HUES64 (cell line): Measurements from ENCODE around the gene TMBIM4.

Experiments
- H3K27ac ChIP-seq: 2 replicates; pipeline ENCODE4 v1.7.0; 2013; ENCODE audit warnings: low read depth, low read length, inconsistent platforms
- H3K27me3 ChIP-seq: 2 replicates; pipeline ENCODE4 v1.6.1; 2013; ENCODE audit warnings: mild to moderate bottlenecking, low read length; ENCODE audit not compliant: insufficient read depth
- H3K36me3 ChIP-seq: 2 replicates; pipeline ENCODE4 v1.6.1; 2013; ENCODE audit warnings: mild to moderate bottlenecking, low read length; ENCODE audit not compliant: insufficient read depth
- H3K4me1 ChIP-seq: 2 replicates; pipeline ENCODE4 v1.6.1; 2013; ENCODE audit warnings: mild to moderate bottlenecking, low read length, moderate library complexity; ENCODE audit not compliant: insufficient read depth
- H3K4me3 ChIP-seq: 2 replicates; pipeline ENCODE4 v1.5.1; 2013; ENCODE audit warnings: mild to moderate bottlenecking, low read length, moderate library complexity
- H3K9ac ChIP-seq: 2 replicates; pipeline ENCODE4 v1.6.1; 2013; ENCODE audit warnings: mild to moderate bottlenecking, low read depth, low read length
- H3K9me3 ChIP-seq: 2 replicates; pipeline ENCODE4 v1.6.1; 2013; ENCODE audit warnings: low read depth, low read length; ENCODE audit not compliant: insufficient read depth
- WGBS: fragments of 150-250, 120-280 bp; methylation state at CpG from one replicate; pipeline ENCODE4 v1.1.7; 2013; ENCODE audit warnings: missing lambda C conversion rate; 5-methylcytosine and 5-hydroxymethylcytosine counted together

TMBIM4 gene

GRCh38 chr12:66117242-66117641 is 52.6 kb downstream of the TMBIM4 start:
- no peaks in the 10 kb centered on the region for H3K9me3 ChIP-seq
- H3K36me3 ChIP-seq, result peaks cover 13% of the 10 kb centered on the region
- H3K4me1 ChIP-seq, result peaks cover 4% of the 10 kb centered on the region; the same call in 1 of the 2 replicates
- H3K27ac ChIP-seq, result no peak overlapping the region
- no peak overlapping the region for H3K4me3 ChIP-seq
- no peak overlapping the region for H3K9ac ChIP-seq
- no peaks in the 10 kb centered on the region for H3K27me3 ChIP-seq
- 100% methylated on average over 2 of the region's 2 CpGs for WGBS

- Histone ChIP-seq H3K4me3 (no peak overlapping the region), H3K36me3 (no peaks in the 10 kb centered on the region), H3K9ac (no peak overlapping the region), H3K27ac (no peak overlapping the region), H3K27me3 (no peaks in the 10 kb centered on the region), H3K4me1 (peaks cover 12% of the 10 kb centered on the region; the same call in 1 of the 2 replicates), H3K9me3 (no peaks in the 10 kb centered on the region)
- WGBS, result 89% methylated on average over 4 of the region's 4 CpGs
Observed at GRCh38 chr12:66115071-66115600, 54.7 kb downstream of the TMBIM4 start.

GRCh38 chr12:66113471-66113870 is 56.3 kb downstream of the TMBIM4 start:
- WGBS, result 98% methylated on average over 1 of the region's 1 CpG
- no peaks in the 10 kb centered on the region for H3K27me3 ChIP-seq
- no peak overlapping the region for H3K9ac ChIP-seq
- H3K9me3 ChIP-seq, result no peaks in the 10 kb centered on the region
- no peak overlapping the region for H3K4me3 ChIP-seq
- no peak overlapping the region for H3K27ac ChIP-seq
- peaks cover 12% of the 10 kb centered on the region for H3K4me1 ChIP-seq
- H3K36me3 ChIP-seq, result no peaks in the 10 kb centered on the region

DNA sequence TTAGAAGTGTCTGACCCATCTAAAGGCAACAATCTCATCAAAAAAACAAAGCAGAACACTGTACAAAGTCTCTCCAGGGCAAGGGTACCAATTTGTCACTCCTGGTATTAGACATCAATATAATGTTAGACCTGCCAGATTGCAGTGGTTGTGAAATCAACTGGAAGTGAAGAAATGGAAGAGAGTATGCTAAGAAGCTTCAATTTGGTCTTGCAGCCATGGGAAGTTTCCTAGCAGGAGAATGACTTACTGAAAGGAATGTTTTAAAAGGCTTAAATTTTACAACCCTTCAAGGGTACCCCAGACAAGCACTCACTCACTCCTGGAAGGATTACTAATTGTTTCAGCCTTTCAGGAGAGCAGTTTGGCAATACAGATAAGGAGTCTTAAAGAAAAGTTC is 58.2 kb downstream of the TMBIM4 start:
- Histone ChIP-seq H3K27me3 (no peaks in the 10 kb centered on the region), H3K4me1 (peaks cover 26% of the 10 kb centered on the region), H3K36me3 (no peaks in the 10 kb centered on the region), H3K4me3 (no peak overlapping the region), H3K9ac (no peak overlapping the region), H3K9me3 (no peaks in the 10 kb centered on the region), H3K27ac (no peak overlapping the region)

GRCh38 chr12:66109056-66109455 is 60.7 kb downstream of the TMBIM4 start:
- Histone ChIP-seq H3K27me3 (no peaks in the 10 kb centered on the region), H3K9ac (no peak overlapping the region), H3K27ac (no peak overlapping the region), H3K4me3 (no peak overlapping the region), H3K36me3 (no peaks in the 10 kb centered on the region), H3K4me1 (peaks cover 26% of the 10 kb centered on the region), H3K9me3 (no peaks in the 10 kb centered on the region)
- 96% methylated on average over 4 of the region's 4 CpGs for WGBS

DNA sequence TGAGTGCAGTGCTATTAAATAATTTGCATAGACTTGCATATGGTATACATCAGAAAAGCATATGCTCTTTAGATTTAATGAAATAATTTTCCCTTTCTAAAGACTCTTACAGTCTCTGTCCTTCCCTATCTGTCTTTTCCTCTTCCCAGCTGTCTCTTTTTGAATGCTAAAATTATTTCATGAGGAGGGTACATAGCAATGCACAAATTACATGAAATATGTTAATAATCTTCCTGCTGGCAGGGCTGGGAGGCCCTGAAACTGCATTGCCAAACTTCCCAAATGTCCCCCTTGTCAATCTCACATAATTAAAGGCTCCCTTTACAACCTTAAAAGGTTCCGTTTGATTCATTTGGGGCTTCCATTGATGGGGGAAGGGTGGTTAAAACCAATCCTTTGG is 61.4 kb downstream of the TMBIM4 start:
- Histone ChIP-seq H3K4me3 (no peak overlapping the region), H3K9me3 (no peaks in the 10 kb centered on the region), H3K4me1 (peaks cover 26% of the 10 kb centered on the region), H3K27me3 (no peaks in the 10 kb centered on the region), H3K27ac (no peak overlapping the region), H3K36me3 (no peaks in the 10 kb centered on the region), H3K9ac (no peak overlapping the region)
- no CpG with 5 or more reads among the region's 1 CpG for WGBS

DNA sequence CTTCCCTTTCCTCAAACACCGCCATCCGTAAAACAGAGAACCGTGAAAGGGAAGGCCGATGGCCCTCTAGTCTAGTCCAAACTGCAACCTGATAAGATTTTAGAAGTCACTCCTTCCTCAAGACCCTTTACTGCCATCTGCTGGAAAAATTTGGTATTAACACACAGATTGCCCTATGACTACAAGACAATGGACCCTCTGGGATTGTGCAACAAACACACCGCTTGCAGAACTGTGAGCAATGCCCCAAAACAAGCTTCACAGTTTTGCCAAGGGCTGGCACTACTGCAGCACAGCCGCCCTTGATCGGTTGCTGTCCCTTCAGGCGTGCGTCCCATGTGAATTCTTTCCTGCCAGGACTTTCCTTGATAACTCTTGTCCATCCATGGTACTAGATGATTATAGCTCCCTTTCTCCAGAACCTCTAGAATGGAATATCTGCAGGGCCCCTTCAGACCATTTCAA is 62.3 kb downstream of the TMBIM4 start:
- Histone ChIP-seq H3K27me3 (no peaks in the 10 kb centered on the region), H3K4me3 (no peak overlapping the region), H3K27ac (no peak overlapping the region), H3K9me3 (no peaks in the 10 kb centered on the region; the same call in 1 of the 2 replicates), H3K9ac (0 out of 2 replicates have a peak overlapping the region, but pooled peaks have one; percentile 29), H3K36me3 (no peaks in the 10 kb centered on the region), H3K4me1 (peaks cover 25% of the 10 kb centered on the region)
- 50% methylated on average over 9 of the region's 9 CpGs for WGBS

DNA sequence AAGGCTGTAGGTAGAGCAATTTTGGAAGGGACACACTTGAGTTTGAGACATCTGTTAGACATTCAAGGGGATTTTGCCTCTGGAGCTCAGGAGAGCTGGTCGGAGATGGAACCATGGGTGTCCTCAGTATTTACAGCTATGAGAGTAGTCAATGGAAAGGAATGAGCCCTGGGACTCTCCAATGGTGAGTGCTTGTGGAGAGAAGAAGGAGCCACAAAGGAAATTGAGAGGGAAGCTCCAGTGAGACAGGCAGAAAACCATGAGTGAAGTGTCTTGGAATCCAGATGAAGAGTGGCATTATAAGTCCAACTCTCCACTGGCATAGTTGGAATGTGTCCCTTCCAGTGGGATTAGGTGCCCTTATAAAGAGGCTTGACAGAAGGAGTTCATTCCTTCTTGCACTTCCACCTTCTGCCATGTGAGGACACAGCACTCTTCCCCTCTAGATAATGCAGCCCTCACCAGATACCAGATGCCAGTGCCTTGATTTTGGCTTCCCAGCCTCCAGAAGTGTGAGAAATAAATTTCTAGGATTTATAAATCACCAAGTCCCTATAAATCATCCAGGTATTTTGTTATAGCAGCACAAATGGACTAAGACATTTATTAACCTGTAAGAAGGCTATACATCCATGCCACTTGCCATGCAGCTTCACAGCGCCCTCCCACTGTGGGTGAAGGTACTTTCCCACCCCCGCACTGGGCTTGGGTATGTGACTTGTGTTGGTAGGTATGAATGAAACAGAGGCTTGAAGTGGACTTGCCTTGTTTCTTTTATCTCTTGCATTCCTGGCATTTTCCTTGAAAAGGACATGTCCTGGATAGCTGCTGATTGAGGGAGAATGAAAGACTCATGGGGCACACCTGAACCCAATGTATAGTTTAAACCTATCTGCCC is 66.5 kb downstream of the TMBIM4 start:
- peaks cover 8% of the 10 kb centered on the region for H3K9me3 ChIP-seq
- WGBS, result 93% methylated on average over 3 of the region's 3 CpGs
- no peaks in the 10 kb centered on the region for H3K27me3 ChIP-seq
- peaks cover 12% of the 10 kb centered on the region; the same call in 1 of the 2 replicates for H3K4me1 ChIP-seq
- no peak overlapping the region for H3K9ac ChIP-seq
- H3K36me3 ChIP-seq, result no peaks in the 10 kb centered on the region
- H3K4me3 ChIP-seq, result no peak overlapping the region
- H3K27ac ChIP-seq, result no peak overlapping the region

GRCh38 chr12:66092559-66093269 is 77.1 kb downstream of the TMBIM4 start:
- no peak overlapping the region for H3K4me3 ChIP-seq
- H3K4me1 ChIP-seq, result peaks cover 5% of the 10 kb centered on the region
- no peaks in the 10 kb centered on the region for H3K36me3 ChIP-seq
- H3K9ac ChIP-seq, result no peak overlapping the region
- no peak overlapping the region for H3K27ac ChIP-seq
- no peaks in the 10 kb centered on the region for H3K9me3 ChIP-seq
- no CpG with 5 or more reads among the region's 1 CpG for WGBS
- no peaks in the 10 kb centered on the region for H3K27me3 ChIP-seq

DNA sequence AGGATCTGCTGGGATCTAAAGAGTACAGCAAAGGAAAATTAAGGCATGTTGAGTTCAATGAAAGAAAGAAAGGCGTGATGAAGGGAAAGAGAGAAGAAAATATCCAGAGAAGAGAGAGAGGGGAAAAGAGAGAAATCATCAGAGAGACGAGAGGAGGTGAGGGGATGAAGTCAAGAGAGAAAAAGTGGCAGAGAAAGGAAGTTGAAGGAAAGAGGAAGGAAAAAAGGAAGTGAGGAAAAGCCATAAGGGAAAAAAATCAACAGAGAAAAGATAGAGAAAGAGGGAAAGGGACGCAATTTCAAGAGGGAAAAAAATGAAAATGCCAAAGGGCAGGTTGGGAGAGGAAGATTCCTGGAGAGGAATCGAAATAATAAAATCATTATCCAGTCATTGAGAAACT is 79.6 kb downstream of the TMBIM4 start:
- no peaks in the 10 kb centered on the region for H3K27me3 ChIP-seq
- H3K27ac ChIP-seq, result no peak overlapping the region
- H3K4me1 ChIP-seq, result peaks cover 5% of the 10 kb centered on the region
- H3K36me3 ChIP-seq, result no peaks in the 10 kb centered on the region
- no peak overlapping the region for H3K4me3 ChIP-seq
- 90% methylated on average over 3 of the region's 4 CpGs for WGBS
- H3K9me3 ChIP-seq, result no peaks in the 10 kb centered on the region
- H3K9ac ChIP-seq, result no peak overlapping the region

- H3K9me3 ChIP-seq, result no peaks in the 10 kb centered on the region
- no peaks in the 10 kb centered on the region for H3K27me3 ChIP-seq
- no peaks in the 10 kb centered on the region for H3K36me3 ChIP-seq
- no peak overlapping the region for H3K27ac ChIP-seq
- WGBS, result 49% methylated on average over 10 of the region's 10 CpGs
- no peak overlapping the region for H3K9ac ChIP-seq
- no peaks in the 10 kb centered on the region for H3K4me1 ChIP-seq
- no peak overlapping the region for H3K4me3 ChIP-seq
Observed at GRCh38 chr12:66087365-66087943, 82.3 kb downstream of the TMBIM4 start.
